Stimulated activated CD4-positive, alpha-beta T cell treated with anti-CD3 and anti-CD28 coated beads, Interleukin-1b, Interleukin-23, amount 100 ng/mL, for 1 hour (primary cell): Measurements from ENCODE around the gene MEG3.

Source experiments
- DNase-seq, 2 donors: peaks; one replicate each; pipeline ENCODE4 v3.0.0-alpha.2; 2020; ENCODE audit warnings: low read depth in 2 of 2

The MEG3 gene

DNA sequence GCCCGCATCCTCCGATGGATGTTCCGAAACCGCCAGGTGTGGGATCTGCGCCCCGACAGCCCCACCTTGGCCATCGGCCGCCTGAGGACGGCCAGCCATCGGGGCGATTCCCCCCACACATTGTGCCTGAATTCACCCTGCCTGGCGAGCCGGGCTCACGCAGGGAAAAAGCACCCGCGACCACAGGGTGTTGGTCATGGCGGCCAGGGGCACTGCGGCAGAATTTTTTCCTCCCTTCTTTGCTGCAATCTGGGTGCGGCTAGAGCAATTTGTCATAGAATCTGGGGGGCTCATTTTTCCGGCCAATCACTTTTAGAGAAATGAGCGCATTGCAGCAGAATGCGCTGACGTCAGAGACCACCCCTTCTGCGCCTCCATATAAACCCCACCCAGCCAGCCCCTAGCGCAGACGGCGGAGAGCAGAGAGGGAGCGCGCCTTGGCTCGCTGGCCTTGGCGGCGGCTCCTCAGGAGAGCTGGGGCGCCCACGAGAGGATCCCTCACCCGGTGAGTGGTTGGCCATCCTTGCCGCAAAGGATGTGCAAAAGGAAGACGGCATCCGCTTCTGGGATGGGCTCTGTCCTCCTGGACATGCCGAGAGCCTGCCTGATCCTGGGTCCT is at the start of gene MEG3:
MEG3 (plus strand) TSS at position 406 of the 619 bp plus-strand sequence.
- no peak for DNase-seq

DNA sequence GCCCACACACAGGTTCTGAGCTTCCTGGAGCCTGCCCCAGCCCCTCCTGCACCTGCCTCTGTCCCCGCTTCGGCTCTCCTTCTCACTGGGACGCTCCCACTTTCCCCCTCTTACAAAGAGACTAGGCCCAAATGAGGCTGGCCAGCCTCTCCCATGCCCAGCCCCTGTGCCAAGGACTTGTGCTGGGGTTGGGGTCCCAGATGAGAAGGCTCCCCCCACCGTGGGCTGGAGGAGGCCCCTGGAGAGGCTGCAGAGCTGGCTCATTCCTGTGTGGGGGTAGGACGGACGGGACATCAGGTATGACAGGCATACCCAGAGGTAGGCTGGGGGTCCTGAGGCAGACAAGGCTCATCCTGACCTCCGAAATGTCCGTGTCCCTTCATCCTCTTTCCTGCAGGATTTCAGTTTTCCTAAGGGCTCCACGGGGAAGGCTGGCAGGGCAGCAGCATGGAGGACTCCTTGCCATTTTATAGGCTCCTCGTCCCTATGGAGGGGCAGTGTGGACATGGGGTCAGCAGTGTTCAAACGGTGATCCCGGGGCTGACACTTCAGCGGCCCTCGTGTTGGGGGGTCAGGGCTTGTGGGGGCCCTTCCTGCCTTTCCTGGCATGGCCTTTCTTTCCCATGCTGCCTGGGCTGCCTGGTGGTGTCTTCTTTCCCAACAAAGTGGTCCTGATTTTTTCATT is 49.1 kb upstream of the MEG3 start:
- DNase-seq, result no peak

DNA sequence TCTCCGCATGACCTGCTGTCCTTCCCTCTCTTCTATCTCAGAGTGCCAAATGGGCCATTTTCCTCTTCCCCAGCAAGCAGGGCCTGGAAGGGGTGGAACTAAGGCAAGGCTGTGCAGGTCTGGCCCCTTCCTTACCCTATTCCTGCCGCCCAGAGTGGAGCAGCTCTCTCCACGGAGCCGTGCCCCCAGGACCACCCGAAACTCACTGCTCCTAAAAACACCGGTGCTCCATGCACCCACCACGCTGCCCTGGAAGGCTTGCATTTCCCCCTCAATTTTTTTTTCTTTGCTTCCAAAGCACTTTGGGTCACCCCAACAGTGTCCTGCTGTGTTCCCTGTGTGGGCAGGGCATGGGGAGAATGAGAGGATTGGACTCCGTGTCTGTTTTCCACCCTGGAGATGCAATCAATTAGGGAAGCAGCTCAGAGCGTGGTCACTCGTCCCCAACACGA is 48.5 kb upstream of the MEG3 start:
- no peak for DNase-seq

GRCh38 chr14:100777818-100778525 is 47.9 kb upstream of the MEG3 start:
- no peak for DNase-seq

- DNase-seq, result no peak
These were observed 47.4 kb upstream of the MEG3 start for GRCh38 chr14:100778526-100778882.

DNA sequence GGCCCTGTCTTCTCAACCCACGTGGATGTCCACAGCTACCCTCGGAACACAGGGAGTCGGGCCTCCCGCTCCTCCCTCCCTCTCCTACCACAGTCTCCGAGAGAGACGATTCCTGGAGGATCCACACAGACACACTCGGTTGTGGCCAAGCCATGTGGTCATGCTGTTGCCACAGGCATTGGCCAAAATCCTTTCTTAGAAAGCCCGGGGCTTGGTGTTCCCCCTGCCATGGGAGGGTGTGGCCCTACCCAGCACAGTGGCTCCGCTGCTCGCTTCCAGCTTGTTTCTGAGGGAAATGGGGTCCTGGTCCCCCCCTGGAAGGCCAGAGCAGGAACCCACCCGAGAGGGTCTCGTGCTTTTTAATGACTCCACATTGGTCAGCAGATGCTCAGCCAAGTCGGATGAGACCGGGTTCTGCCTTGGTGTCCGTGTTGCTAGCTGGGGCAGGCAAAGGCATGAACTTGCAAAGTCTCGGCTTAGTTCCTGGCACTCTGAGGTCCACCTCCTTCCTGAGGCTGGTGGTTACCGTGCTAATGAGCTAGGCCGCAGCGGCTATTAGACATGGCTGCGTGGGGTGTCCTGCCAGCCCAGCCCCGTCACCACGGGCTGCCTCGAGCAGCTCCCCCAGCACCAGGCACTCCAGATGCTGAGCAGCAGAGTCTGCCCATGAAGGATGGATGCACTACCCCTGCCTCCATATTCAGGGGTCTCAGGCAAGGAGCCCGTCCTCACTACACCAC is 46.8 kb upstream of the MEG3 start:
- DNase-seq, result no peak

- DNase-seq, result no peak
These were observed 46.2 kb upstream of the MEG3 start for GRCh38 chr14:100779691-100780080.

DNA sequence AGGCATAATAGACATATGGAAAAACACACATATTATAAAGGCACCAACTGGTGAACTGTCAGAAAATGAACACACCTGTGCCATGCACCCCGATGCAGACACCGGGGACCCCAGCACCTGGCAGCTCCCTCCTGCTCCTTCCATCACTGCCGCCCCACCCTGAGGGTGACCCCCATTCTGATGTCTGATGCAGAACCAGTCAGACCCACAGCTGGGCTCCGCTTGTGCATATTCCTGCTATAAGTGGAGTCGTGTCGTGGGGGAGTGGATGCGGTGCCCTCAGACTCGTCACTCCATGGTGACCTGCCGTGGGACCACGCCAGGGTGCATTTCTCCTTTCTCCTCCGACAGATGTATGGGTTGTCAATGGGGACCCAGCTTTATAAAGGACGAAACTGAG is 45.7 kb upstream of the MEG3 start:
- no peak for DNase-seq

- DNase-seq, result no peak
These were observed 45.1 kb upstream of the MEG3 start for GRCh38 chr14:100780646-100781355.

- no peak for DNase-seq
These were observed 44.0 kb upstream of the MEG3 start for GRCh38 chr14:100781952-100782351.

- DNase-seq, result no peak
These were observed 43.2 kb upstream of the MEG3 start for GRCh38 chr14:100782516-100783320.

DNA sequence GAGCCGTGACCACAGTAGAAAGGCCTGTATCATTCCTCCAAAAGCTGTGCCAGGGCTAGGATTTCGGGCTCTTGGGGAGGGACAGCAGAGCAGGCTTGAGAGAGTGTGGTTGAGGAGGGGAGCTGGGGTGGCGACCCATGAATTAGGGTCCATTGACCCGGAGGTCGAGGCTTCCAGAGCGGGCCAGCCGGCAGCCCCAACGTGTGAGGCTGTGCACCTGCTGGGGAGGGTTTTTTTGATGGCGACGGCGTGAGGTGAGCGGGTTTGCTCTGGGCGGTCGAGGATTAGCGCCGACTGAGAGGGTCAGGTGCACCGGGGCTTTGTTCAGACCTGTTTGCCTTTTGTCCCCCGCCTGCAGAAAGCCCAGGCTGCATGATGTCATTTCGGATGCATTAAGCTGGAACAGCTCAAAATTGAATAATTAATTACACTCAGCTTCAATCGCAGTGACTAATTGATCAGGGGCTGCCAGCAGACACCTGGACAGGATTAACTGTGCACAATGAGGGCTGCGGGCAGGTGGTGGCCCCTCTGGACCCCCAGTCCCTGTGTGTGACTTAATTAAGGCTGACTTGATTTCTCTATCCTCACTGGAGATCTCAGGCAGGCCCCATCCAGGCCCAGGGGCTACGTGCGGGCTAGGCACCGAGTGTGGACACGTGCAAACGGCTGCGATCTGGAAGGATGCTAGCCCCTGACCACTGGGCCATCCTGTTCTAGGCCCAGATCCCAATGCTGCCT is 42.1 kb upstream of the MEG3 start:
- no peak for DNase-seq

DNA sequence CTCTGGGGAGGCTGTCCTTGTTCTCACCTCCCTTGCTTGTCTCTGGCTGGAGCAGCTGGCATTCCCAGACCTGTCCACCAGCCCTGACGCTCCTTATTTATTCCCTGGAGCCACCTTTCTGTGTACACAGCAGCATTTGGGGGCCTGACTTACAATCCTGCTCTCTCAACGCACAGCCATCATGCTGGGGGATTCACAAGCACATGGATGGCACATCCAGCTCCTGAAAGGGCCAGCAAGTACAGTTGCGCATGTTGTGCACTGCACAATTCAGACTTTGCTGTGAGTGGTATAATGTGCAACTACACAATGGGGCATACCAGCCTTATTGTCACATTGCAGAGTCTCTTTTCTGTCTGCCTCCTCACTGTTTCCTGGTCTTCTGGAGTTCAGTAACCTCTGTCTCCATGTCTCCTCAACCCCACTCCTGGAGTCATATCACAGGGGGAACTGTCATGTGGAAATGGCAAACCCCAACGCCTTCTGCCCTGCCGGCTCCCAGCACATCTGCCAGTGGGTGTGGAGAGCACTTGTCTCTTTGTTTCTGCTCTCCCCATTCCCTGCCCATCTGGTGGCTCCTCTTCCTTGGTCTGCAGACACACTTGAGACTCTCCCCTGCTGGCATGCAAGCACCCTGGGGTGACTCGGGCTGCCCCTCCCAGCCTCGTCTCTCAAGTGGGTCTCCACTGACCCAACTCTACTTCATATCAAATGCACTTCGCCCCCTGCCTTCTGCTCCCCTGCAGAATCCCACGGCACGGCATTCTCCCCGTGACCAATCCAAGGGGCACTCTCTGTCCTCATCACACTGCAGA is 41.2 kb upstream of the MEG3 start:
- no peak for DNase-seq

DNA sequence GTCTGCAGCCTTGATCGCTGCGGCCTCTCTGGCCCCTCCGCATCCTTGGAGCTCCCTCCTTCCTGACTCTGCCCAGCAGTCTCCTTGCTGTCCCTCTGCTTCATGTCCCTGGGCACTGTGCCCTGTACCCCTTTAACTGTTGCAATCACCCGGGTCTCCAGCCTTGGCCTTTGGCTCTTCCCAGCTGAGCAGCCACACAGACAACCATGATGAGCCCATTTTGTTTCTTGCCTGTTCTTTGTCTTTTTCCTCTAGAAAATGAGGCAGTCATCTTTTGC is 40.6 kb upstream of the MEG3 start:
- no peak for DNase-seq

- DNase-seq, result no peak
These were observed 40.3 kb upstream of the MEG3 start for GRCh38 chr14:100785626-100786025.

DNA sequence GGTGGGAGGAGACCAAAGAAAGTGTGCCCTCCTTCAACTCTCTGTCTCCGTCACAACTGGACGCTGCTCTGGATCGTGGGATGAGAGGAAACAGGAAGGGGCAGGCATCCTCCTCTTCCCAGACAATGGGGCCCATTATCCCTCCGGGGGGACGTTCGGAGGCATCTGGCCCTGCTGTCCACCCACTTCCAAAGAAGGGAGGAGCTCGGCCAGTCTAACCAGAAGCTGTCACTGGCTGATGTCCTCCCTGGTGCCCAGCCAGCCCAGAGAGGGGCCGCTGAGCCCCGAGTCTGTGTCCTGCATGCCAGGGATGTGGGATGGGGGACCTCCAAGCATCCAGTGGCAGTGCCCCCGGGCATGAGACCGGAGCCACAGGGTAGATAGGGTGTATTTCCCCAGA is 39.8 kb upstream of the MEG3 start:
- no peak for DNase-seq

- DNase-seq, result no peak
These were observed 39.2 kb upstream of the MEG3 start for GRCh38 chr14:100786576-100787219.

DNA sequence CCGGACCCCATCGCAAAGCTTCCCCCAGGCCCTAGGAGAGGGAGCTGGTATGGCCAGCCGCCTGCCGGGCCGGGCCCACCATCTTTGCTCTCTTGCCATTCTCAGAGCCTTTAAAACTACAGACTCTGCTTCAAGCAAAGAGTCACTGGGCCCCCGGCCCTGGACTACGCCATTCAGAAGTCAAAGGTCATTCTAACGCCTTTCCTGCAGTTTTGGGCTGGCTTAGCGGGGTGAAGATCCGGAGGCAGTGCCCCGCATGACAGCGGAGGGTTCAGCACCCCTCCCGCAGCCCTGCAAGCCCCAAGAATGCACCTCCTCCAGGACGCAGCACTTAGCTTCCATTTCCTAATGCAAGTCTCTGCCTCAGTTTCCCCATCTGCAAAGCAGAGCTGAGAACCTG is 38.3 kb upstream of the MEG3 start:
- no peak for DNase-seq

- DNase-seq, result no peak
These were observed 37.4 kb upstream of the MEG3 start for GRCh38 chr14:100788517-100788916.
